ENCODE results near the gene FUS. TPM values are rescaled to one million over a fixed set of nuclear protein-coding genes. Genes with fewer than 3 reads are reported as not detected.

FUS gene
- total RNA-seq, 1 experiment from 2014 or later, result 522 TPM

- Histone ChIP-seq H3K4me3 (replicated peaks in 1 of 2; ENCODE audit: low read depth in 1 of 2, low read length in 2 of 2) (peak overlapping the region; percentile 90 to 93), H4K20me1 (ENCODE audit: insufficient read depth) (peaks cover 51% of the 10 kb centered on the region), H3K79me2 (ENCODE audit: insufficient read depth, low read length) (peaks cover 63% of the 10 kb centered on the region), H3K4me1 (ENCODE audit: control insufficient read depth in 1 of 2, insufficient read depth in 2 of 2, low read length in 2 of 2) (peaks cover 10 to 26% of the 10 kb centered on the region in 2 experiments), H3K27ac (ENCODE audit: low read depth, low read length) (peak overlapping the region; percentile 92), H3K4me2 (ENCODE audit: low read length) (peak overlapping the region; percentile 92), H3K9me3 (ENCODE audit: control insufficient read depth in 1 of 2, insufficient read depth in 1 of 2, low read depth in 1 of 2, low read length in 2 of 2) (no peaks in the 10 kb centered on the region), H3K36me3 (ENCODE audit: control insufficient read depth in 1 of 2, insufficient read depth in 2 of 2, low read length in 2 of 2) (peaks cover 33 to 51% of the 10 kb centered on the region in 2 experiments), H3K9me2 (ENCODE audit: insufficient read depth) (no peaks in the 10 kb centered on the region), H3K27me3 (ENCODE audit: insufficient read depth, low read length) (no peaks in the 10 kb centered on the region), H3K9ac (ENCODE audit: low read length) (peak overlapping the region; percentile 98), H2AFZ (ENCODE audit: low read depth, low read length, poor library complexity, severe bottlenecking) (no peak overlapping the region)
- ChIA-PET CTCF (interaction anchor here (1.0 kb wide), 1 partner anchor 39 kb away, joined by 7 read pairs; no protein-coding TSS in a partner anchor), POLR2A (interaction anchor here (0.7 to 2.1 kb wide), 11 partner anchors 8 to 108 kb away, joined by 3 to 17 read pairs (median 8); partner anchors contain the start of genes KAT8, TRIM72 and ZNF668), RAD21 (ENCODE audit: low non-redundant PET in 1 of 2, low total read pairs in 2 of 2, uncharacterized antibody in 2 of 2, unreplicated experiment in 2 of 2) (no interaction called here)
- no peak for TF ChIP-seq REST (IDR thresholded peaks at IDR 0.05; ENCODE audit: low read depth)
- TF ChIP-seq SP1 (IDR thresholded peaks at IDR 0.05; ENCODE audit: low read depth), result no peak
- TF ChIP-seq ZNF274 (IDR thresholded peaks at IDR 0.05; ENCODE audit: low read depth, low read length), result no peak
- TF ChIP-seq, protein P1, sequence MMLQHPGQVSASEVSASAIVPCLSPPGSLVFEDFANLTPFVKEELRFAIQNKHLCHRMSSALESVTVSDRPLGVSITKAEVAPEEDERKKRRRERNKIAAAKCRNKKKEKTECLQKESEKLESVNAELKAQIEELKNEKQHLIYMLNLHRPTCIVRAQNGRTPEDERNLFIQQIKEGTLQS (IDR thresholded peaks at IDR 0.05), result no peak
- TF ChIP-seq ZFX (IDR thresholded peaks at IDR 0.05), result no peak
- TF ChIP-seq, protein P2, sequence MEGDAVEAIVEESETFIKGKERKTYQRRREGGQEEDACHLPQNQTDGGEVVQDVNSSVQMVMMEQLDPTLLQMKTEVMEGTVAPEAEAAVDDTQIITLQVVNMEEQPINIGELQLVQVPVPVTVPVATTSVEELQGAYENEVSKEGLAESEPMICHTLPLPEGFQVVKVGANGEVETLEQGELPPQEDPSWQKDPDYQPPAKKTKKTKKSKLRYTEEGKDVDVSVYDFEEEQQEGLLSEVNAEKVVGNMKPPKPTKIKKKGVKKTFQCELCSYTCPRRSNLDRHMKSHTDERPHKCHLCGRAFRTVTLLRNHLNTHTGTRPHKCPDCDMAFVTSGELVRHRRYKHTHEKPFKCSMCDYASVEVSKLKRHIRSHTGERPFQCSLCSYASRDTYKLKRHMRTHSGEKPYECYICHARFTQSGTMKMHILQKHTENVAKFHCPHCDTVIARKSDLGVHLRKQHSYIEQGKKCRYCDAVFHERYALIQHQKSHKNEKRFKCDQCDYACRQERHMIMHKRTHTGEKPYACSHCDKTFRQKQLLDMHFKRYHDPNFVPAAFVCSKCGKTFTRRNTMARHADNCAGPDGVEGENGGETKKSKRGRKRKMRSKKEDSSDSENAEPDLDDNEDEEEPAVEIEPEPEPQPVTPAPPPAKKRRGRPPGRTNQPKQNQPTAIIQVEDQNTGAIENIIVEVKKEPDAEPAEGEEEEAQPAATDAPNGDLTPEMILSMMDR (IDR thresholded peaks at IDR 0.05 in 2 of 3, conservative IDR thresholded peaks at IDR 0.05 in 1 of 3; ENCODE audit: borderline replicate concordance in 1 of 3, insufficient read depth in 1 of 3, low read depth in 2 of 3, low read length in 2 of 3), result no peak
- no peak for TF ChIP-seq SIN3A (IDR thresholded peaks at IDR 0.05; ENCODE audit: low read depth)
- no peak for TF ChIP-seq CEBPB (IDR thresholded peaks at IDR 0.05; ENCODE audit: low read depth)
- TF ChIP-seq EZH2 (IDR thresholded peaks at IDR 0.05), result no peak
- TF ChIP-seq, protein P3, sequence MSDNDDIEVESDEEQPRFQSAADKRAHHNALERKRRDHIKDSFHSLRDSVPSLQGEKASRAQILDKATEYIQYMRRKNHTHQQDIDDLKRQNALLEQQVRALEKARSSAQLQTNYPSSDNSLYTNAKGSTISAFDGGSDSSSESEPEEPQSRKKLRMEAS (IDR thresholded peaks at IDR 0.05), result no peak
- no peak for TF ChIP-seq ELF1 (IDR thresholded peaks at IDR 0.05; ENCODE audit: borderline replicate concordance, low read depth)
- TF ChIP-seq TCF7L2 (IDR thresholded peaks at IDR 0.05; ENCODE audit: borderline replicate concordance, extremely low read depth, insufficient read depth, insufficient read length), result no peak
- no peak for TF ChIP-seq RAD21 (IDR thresholded peaks at IDR 0.05; ENCODE audit: low read depth)
- TF ChIP-seq JUND (IDR thresholded peaks at IDR 0.05), result no peak
- intact Hi-C loops (cut with micrococcal nuclease), result no loop called here
- ATAC-seq (no peak), DNase-seq (ENCODE audit: low read depth, low spot score) (no peak)
- BruUV-seq (replicated peaks), result TSS peak; percentile 37
Observed at GRCh38 chr16:31181102-31181830, 1.3 kb downstream of the FUS start.
